IPS-20b (cell line): ENCODE data around the gene GPR176.
A peak's percentile ranks its signal among the peaks of the same experiment; 100 is the strongest.
"Not testable (repeated sequence)": the region's sequence is repeated elsewhere in the genome, so short reads cannot be mapped to it uniquely, and the experiment has no call there.

Source experiments
- H3K27ac ChIP-seq: one replicate; pipeline ENCODE4 v1.5.1; 2013; ENCODE audit warnings: low read length
- H3K27me3 ChIP-seq: 2 replicates; pipeline ENCODE4 v1.6.1; 2013; ENCODE audit warnings: mild to moderate bottlenecking, low read length, inconsistent platforms; ENCODE audit not compliant: insufficient read depth
- H3K36me3 ChIP-seq: 2 replicates; pipeline ENCODE4 v1.6.1; 2013; ENCODE audit warnings: low read depth, mild to moderate bottlenecking, inconsistent platforms, low read length, moderate library complexity; ENCODE audit not compliant: insufficient read depth
- H3K4me1 ChIP-seq: 2 replicates; pipeline ENCODE4 v1.6.1; 2013; ENCODE audit warnings: mild to moderate bottlenecking, control low read depth, inconsistent platforms, low read length, moderate library complexity; ENCODE audit not compliant: insufficient read depth
- H3K4me3 ChIP-seq: 2 replicates; pipeline ENCODE4 v1.5.1; 2013; ENCODE audit warnings: mild to moderate bottlenecking, low read length, inconsistent platforms
- H3K9ac ChIP-seq: 2 replicates; pipeline ENCODE4 v1.6.1; 2013; ENCODE audit warnings: low read depth, mild to moderate bottlenecking, inconsistent platforms, low read length, moderate library complexity
- H3K9me3 ChIP-seq: 2 replicates; pipeline ENCODE4 v1.6.1; 2013; ENCODE audit warnings: mild to moderate bottlenecking, low read depth, low read length, inconsistent platforms; ENCODE audit not compliant: insufficient read depth

GPR176 gene

DNA sequence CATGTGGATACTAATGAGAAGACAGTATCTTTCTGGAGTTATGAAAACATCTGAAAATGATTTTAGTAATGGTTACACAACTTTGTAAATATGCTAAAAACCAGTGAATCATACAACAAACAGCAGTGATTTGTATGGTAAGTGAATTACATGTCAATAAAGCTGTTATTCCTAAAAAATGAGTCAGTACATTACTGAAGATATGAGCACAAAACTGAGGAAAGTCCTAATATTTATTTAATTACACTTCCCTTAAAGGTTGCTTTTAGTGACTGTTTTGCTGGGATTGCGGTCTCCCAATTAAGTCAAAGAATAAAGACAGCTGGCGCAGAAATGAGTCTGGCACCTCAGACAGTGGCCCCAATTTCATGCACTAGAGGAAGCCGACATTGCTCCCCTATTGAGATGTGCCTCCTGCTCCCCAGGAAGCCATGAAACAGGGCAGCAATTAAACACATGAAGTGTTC is 86.5 kb downstream of the GPR176 start:
- no peak overlapping the region for H3K27ac ChIP-seq
- H3K9ac ChIP-seq, result no peak overlapping the region
- no peaks in the 10 kb centered on the region for H3K9me3 ChIP-seq
- peaks cover 10% of the 10 kb centered on the region; the same call in 1 of the 2 replicates for H3K4me1 ChIP-seq
- H3K36me3 ChIP-seq, result no peaks in the 10 kb centered on the region
- no peak overlapping the region for H3K4me3 ChIP-seq
- no peaks in the 10 kb centered on the region for H3K27me3 ChIP-seq

DNA sequence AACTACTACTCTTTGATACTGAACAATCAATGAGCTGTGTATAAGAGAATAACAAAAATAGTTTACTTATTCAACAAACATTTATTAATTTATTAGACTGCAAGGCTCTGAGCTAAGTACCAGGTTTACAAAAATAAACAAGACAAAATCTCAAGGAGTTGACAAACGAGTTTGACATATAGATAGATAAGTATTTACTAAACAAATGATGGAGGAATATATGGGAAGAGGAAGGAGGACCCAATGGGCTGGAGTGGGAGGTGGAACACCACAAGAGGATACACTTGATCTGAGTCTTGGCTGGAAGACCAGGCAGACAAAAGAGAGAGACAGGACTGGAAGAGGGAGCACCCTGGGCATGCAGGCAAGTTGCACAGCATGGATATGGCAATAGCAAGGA is 89.9 kb downstream of the GPR176 start:
- Histone ChIP-seq H3K4me1 (peaks cover 10% of the 10 kb centered on the region; the same call in 1 of the 2 replicates), H3K9me3 (no peaks in the 10 kb centered on the region), H3K4me3 (no peak overlapping the region), H3K9ac (no peak overlapping the region), H3K27me3 (no peaks in the 10 kb centered on the region), H3K36me3 (no peaks in the 10 kb centered on the region), H3K27ac (no peak overlapping the region)

DNA sequence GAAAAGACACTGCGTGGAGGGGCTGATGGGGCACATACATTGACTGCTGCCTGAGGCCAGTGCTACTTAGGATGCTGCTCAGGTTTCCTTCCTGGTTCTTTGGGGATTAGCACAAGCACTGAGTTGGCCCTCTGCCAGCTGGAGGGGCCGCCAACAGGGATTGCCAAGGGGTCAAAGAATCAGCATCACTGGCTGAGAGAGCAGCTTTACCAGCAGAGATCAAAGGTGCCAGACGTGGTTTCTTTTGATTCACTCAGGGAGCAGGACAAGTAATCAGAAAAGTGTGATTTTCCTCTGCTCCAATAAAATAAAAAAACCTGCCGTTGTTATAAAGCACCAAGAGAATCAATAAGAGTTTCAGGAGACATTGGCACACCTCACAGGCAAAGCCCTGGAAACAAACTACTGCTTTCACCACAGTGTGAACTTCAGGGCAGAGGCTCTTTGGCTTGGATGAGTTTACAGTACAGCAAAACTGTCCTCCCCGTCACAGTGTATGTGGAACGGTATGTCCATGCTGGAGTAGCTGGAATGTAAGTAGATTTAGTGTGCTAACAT is 91.6 kb downstream of the GPR176 start:
- Histone ChIP-seq H3K4me1 (peaks cover 10% of the 10 kb centered on the region; the same call in 1 of the 2 replicates), H3K27ac (no peak overlapping the region), H3K9me3 (peaks cover 3% of the 10 kb centered on the region; the same call in 1 of the 2 replicates), H3K9ac (no peak overlapping the region), H3K27me3 (no peaks in the 10 kb centered on the region), H3K36me3 (peaks cover 8% of the 10 kb centered on the region; the same call in 1 of the 2 replicates), H3K4me3 (no peak overlapping the region)

DNA sequence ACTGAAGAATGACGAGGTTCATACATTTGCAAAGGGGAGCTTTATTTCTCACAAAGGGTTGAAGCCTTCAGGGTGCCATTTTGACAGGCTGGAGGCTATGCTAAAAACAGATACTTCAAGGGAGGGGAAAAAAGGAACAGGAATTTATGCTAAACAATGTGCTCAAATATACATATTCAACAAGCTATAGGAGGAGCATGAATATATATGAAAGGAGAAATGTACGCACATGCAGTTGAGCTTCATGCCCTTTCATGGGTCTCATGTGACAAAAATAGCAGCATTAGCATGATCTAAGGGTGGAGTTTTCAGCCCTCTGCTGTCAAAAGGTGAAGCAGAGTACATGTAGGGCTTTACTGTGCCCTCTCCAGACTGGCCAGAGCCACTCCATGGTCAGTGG is 93.1 kb downstream of the GPR176 start:
- H3K27me3 ChIP-seq, result no peaks in the 10 kb centered on the region
- H3K9ac ChIP-seq, result no peak overlapping the region
- H3K4me1 ChIP-seq, result peaks cover 12% of the 10 kb centered on the region; the same call in 1 of the 2 replicates
- no peak overlapping the region for H3K27ac ChIP-seq
- peaks cover 8% of the 10 kb centered on the region; the same call in 1 of the 2 replicates for H3K36me3 ChIP-seq
- H3K4me3 ChIP-seq, result no peak overlapping the region
- peaks cover 3% of the 10 kb centered on the region; the same call in 1 of the 2 replicates for H3K9me3 ChIP-seq

DNA sequence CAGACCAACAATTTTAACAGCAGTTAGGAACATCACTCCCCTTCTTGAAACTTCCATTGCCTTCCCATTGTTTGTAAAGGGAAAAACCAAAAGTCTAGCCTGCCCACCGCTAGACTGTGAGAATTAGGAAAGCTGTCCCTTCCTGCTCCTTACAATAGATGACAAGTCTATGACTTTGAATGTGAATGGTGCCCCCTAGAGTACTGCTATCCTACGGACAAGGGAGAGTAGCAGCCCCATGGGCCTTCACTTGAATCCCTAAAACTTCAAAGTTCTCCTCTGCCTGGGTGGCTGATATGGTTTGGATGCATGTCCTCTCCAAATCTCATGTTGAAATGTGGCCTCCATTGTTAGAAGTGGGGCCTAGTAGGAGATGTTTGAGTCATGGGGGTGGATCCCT is 96.4 kb downstream of the GPR176 start:
- no peak overlapping the region for H3K9ac ChIP-seq
- peaks cover 25% of the 10 kb centered on the region for H3K4me1 ChIP-seq
- H3K27ac ChIP-seq, result no peak overlapping the region
- H3K9me3 ChIP-seq, result peaks cover 3% of the 10 kb centered on the region; the same call in 1 of the 2 replicates
- H3K36me3 ChIP-seq, result peaks cover 8% of the 10 kb centered on the region; the same call in 1 of the 2 replicates
- no peak overlapping the region for H3K4me3 ChIP-seq
- H3K27me3 ChIP-seq, result no peaks in the 10 kb centered on the region

DNA sequence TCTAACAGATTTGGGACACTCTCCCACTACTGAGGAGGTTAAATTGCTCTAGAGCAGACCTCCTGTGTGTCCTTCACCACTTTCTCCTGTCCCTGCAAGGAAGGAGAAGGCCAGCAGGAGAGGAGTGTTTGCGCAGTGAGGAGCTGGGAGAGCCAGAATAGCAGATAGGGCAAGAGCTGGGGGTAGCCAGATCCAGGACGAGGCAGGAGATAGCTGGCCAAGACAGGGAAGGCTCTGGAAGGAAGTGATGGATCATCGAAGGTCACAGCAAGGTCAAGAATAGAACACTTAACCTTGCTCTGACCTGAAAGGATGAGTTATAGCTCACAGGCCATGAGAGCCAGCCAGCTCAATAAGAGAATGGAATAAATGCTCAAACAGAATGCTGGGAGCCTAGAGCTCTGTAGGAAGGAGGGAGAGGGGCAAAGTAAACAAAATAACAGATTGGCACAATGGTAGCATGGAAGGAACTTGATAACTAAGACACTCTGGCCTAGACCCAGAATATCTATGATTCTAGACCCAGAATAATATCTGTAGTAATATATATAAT is 99.9 kb downstream of the GPR176 start:
- Histone ChIP-seq H3K4me1 (peaks cover 39% of the 10 kb centered on the region), H3K36me3 (peaks cover 8% of the 10 kb centered on the region; the same call in 1 of the 2 replicates), H3K9ac (no peak overlapping the region), H3K27me3 (no peaks in the 10 kb centered on the region), H3K27ac (no peak overlapping the region), H3K4me3 (no peak overlapping the region), H3K9me3 (peaks cover 3% of the 10 kb centered on the region; the same call in 1 of the 2 replicates)

GRCh38 chr15:39819533-39819932 is 100.5 kb downstream of the GPR176 start:
- no peaks in the 10 kb centered on the region for H3K27me3 ChIP-seq
- H3K27ac ChIP-seq, result no peak overlapping the region
- H3K4me3 ChIP-seq, result no peak overlapping the region
- no peak overlapping the region for H3K9ac ChIP-seq
- H3K36me3 ChIP-seq, result peaks cover 3% of the 10 kb centered on the region; the same call in 1 of the 2 replicates
- peaks cover 39% of the 10 kb centered on the region for H3K4me1 ChIP-seq
- H3K9me3 ChIP-seq, result peaks cover 3% of the 10 kb centered on the region; the same call in 1 of the 2 replicates

- no peaks in the 10 kb centered on the region for H3K36me3 ChIP-seq
- no peak overlapping the region for H3K4me3 ChIP-seq
- H3K27ac ChIP-seq, result no peak overlapping the region
- H3K9me3 ChIP-seq, result no peaks in the 10 kb centered on the region
- H3K9ac ChIP-seq, result no peak overlapping the region; the same call in 1 of the 2 replicates
- H3K4me1 ChIP-seq, result peaks cover 39% of the 10 kb centered on the region
- H3K27me3 ChIP-seq, result no peaks in the 10 kb centered on the region
Observed at GRCh38 chr15:39817892-39818291, 102.2 kb downstream of the GPR176 start.

GRCh38 chr15:39814489-39814888 is 105.6 kb downstream of the GPR176 start:
- Histone ChIP-seq H3K27me3 (no peaks in the 10 kb centered on the region), H3K9me3 (no peaks in the 10 kb centered on the region), H3K4me1 (peaks cover 27% of the 10 kb centered on the region), H3K4me3 (no peak overlapping the region), H3K36me3 (no peaks in the 10 kb centered on the region), H3K27ac (no peak overlapping the region), H3K9ac (no peak overlapping the region)

DNA sequence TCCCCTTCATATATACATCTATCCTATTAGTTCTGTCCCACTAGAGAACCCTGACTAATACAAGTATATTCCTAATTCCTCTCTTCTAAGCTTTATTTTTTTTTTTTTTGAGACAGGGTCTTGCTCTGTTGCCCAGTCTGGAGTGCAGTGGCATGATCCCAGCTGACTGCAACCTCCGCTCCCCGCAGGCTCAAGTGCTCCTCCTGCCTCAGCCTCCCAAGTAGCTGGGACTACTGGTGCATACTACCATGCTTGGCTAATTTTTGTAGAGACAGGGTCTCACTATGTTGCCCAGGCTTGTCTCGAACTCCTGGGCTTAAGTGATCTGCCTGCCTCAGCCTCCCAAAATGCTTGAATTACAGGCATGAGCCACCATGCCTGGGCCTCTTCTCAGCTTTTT is 107.4 kb downstream of the GPR176 start:
- H3K9me3 ChIP-seq, H3K9ac ChIP-seq, H3K4me3 ChIP-seq, H3K27me3 ChIP-seq, H3K36me3 ChIP-seq, H3K27ac ChIP-seq: not testable (repeated sequence)
- peaks cover 35% of the 10 kb centered on the region for H3K4me1 ChIP-seq

- no peaks in the 10 kb centered on the region for H3K27me3 ChIP-seq
- peak overlapping the region; percentile 58 for H3K4me3 ChIP-seq
- H3K9ac ChIP-seq, result peak overlapping the region; percentile 30; the same call in 1 of the 2 replicates
Observed at GRCh38 chr15:39808909-39809308, 111.2 kb downstream of the GPR176 start.

DNA sequence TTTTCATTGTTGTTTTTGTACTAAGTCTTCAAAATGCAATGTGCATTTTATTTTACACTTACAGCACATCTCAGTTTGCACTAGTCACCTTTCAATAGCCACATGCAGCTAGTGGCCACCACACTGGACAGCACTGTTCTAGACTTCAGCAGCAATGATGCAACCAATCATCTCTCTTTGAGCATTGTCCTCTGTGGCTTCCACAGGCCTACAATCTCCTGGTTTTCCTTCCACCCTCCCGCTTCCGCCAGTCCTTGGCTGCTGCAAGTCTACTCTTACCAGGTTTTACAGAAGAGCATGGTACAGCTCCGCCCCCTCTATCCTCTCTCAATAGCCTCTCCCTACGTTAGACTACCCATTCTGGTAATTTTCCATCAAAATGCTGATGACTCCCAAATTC is 112.3 kb downstream of the GPR176 start:
- no peak overlapping the region for H3K9ac ChIP-seq
- no peak overlapping the region for H3K27ac ChIP-seq
- no peaks in the 10 kb centered on the region for H3K27me3 ChIP-seq
- peaks cover 33% of the 10 kb centered on the region; the same call in 1 of the 2 replicates for H3K36me3 ChIP-seq
- peaks cover 29% of the 10 kb centered on the region for H3K4me1 ChIP-seq
- H3K9me3 ChIP-seq, result no peaks in the 10 kb centered on the region
- 0 out of 2 replicates have a peak overlapping the region, but pooled peaks have one; percentile 17 for H3K4me3 ChIP-seq

More at GRCh38 chr15:39808909-39809308, 111.2 kb downstream of the GPR176 start:
- Histone ChIP-seq H3K36me3 (peaks cover 27% of the 10 kb centered on the region; the same call in 1 of the 2 replicates), H3K9me3 (no peaks in the 10 kb centered on the region), H3K27ac (no peak overlapping the region), H3K4me1 (peaks cover 29% of the 10 kb centered on the region)
